Measurements from ENCODE around the gene SNRNP40.

SNRNP40 gene

DNA sequence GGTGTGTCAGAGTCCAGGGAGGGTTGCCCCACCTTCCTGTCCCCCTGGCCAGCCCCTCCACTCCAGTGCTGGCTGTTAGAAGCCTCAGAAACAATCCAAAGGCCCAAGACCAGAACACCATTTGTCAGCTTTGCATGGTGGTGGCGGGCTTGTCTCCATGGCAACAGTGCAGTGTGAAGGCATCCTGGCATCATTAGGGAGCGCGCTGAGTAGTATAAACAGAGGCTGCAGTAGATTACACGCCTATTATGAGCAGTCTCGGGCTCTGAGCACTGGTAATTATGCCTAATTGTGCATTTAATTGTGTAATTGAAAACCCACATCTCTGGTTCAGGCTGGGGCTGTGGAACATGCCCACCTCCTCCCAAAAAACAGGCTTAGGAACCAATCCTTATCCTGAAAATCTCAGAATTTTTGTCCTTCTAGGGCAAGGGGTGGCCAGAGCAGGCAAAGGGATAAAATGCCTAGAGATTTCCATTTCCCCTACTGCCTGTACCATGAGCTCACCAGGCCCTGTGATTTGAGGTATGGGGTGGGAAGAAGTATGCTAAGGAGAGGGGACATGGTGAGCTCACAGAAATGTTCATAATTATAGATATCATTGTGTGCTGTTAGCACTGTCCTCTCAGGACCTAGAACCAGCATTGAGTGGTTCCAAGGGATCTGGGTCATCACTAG, 68.6 kb downstream of the SNRNP40 start:
- ChIA-PET CTCF (no interaction called here), POLR2A (no interaction called here)
- Histone ChIP-seq H3K27me3 (replicated peaks in 2 of 5; ENCODE audit: control insufficient read depth in 4 of 5, insufficient read depth in 5 of 5, low read length in 4 of 5) (peaks cover 0 to 8% (median 0%) of the 10 kb centered on the region in 5 experiments), H3K4me1 (ENCODE audit: control extremely low read depth in 1 of 4, control insufficient read depth in 4 of 4, insufficient read depth in 4 of 4, low read length in 3 of 4) (no peaks in the 10 kb centered on the region), H3K9me3 (ENCODE audit: control extremely low read depth in 1 of 5, control insufficient read depth in 4 of 5, insufficient read depth in 2 of 5, low read depth in 1 of 5, low read length in 4 of 5) (no peaks in the 10 kb centered on the region), H3K4me3 (ENCODE audit: control insufficient read depth in 1 of 7, extremely low read depth in 1 of 7, insufficient read depth in 4 of 7, low read depth in 2 of 7, low read length in 6 of 7) (no peak overlapping the region), H3K27ac (ENCODE audit: insufficient read depth in 1 of 2, low read depth in 1 of 2, low read length in 2 of 2, poor library complexity in 1 of 2, severe bottlenecking in 2 of 2) (no peak overlapping the region), H3K36me3 (ENCODE audit: control insufficient read depth in 4 of 4, insufficient read depth in 4 of 4, low read length in 3 of 4) (no peaks in the 10 kb centered on the region)
- 98% methylated on average over 5 of the region's 5 CpGs for WGBS (ENCODE audit: insufficient coverage)
- no peak for DNase-seq

DNA sequence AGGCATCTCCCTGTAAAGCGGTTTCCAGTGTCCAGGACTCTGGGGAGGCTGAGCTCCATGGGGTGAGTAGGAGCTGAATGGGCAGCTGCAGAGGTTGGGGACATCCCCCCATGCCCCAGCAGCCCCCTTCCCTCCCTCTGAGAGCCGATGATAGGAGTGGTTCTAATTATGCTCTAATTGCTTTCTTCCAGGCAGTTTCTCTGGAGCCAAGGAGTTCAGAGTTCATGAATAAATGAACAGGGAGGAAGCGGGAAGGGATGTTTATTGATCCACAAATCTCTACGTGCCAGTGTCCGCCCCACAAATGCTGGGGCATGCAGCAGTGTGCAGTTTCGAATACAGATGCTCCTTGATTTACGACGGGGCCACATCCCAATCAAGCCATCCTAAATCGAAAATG, 72.5 kb downstream of the SNRNP40 start:
- H3K4me1 ChIP-seq (ENCODE audit: control extremely low read depth in 1 of 4, control insufficient read depth in 4 of 4, insufficient read depth in 4 of 4, low read length in 3 of 4) = no peaks in the 10 kb centered on the region
- no peak overlapping the region for H3K4me3 ChIP-seq (ENCODE audit: control insufficient read depth in 1 of 7, extremely low read depth in 1 of 7, insufficient read depth in 4 of 7, low read depth in 2 of 7, low read length in 6 of 7)
- H3K27me3 ChIP-seq (replicated peaks in 2 of 5; ENCODE audit: control insufficient read depth in 4 of 5, insufficient read depth in 5 of 5, low read length in 4 of 5) = peaks cover 0 to 8% (median 0%) of the 10 kb centered on the region in 5 experiments
- no peak for DNase-seq
- H3K9me3 ChIP-seq (ENCODE audit: control extremely low read depth in 1 of 5, control insufficient read depth in 4 of 5, insufficient read depth in 2 of 5, low read depth in 1 of 5, low read length in 4 of 5) = no peaks in the 10 kb centered on the region
- CTCF ChIA-PET = interaction anchor here (0.5 kb wide), 1 partner anchor 1246 kb away, joined by 3 read pairs; no protein-coding TSS in a partner anchor
- POLR2A ChIA-PET = interaction anchor here (0.6 kb wide), 1 partner anchor 136 kb away, joined by 3 read pairs; no protein-coding TSS in a partner anchor
- no peaks in the 10 kb centered on the region for H3K36me3 ChIP-seq (ENCODE audit: control insufficient read depth in 4 of 4, insufficient read depth in 4 of 4, low read length in 3 of 4)
- no peak overlapping the region for H3K27ac ChIP-seq (ENCODE audit: insufficient read depth in 1 of 2, low read depth in 1 of 2, low read length in 2 of 2, poor library complexity in 1 of 2, severe bottlenecking in 2 of 2)
- WGBS (ENCODE audit: insufficient coverage) = 94% methylated on average over 8 of the region's 9 CpGs

DNA sequence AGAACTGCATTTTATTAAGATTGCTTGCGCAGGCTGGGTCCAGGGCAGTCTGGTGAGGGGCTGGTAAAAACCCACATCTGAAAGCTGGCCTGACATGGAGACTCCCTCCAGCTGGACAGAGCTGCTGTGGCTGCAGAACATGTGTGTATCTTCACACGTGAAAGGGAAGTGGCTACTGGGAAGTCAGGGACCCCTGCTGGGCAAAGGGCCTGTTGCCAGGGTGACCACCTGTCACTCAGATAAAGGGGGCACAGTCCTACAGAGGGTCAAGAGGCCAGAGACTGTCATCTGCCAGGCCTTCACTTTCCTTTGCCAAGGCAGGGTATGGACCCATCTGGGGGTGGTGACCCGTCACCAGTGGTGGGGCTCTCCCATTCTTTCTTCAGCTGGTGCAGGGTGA, 74.4 kb downstream of the SNRNP40 start:
- Histone ChIP-seq H3K4me1 (ENCODE audit: control extremely low read depth in 1 of 4, control insufficient read depth in 4 of 4, insufficient read depth in 4 of 4, low read length in 3 of 4) (no peaks in the 10 kb centered on the region), H3K36me3 (ENCODE audit: control insufficient read depth in 4 of 4, insufficient read depth in 4 of 4, low read length in 3 of 4) (no peaks in the 10 kb centered on the region), H3K27me3 (replicated peaks in 2 of 5; ENCODE audit: control insufficient read depth in 4 of 5, insufficient read depth in 5 of 5, low read length in 4 of 5) (peaks cover 0 to 8% (median 0%) of the 10 kb centered on the region in 5 experiments), H3K9me3 (ENCODE audit: control extremely low read depth in 1 of 5, control insufficient read depth in 4 of 5, insufficient read depth in 2 of 5, low read depth in 1 of 5, low read length in 4 of 5) (no peaks in the 10 kb centered on the region), H3K4me3 (ENCODE audit: control insufficient read depth in 1 of 7, extremely low read depth in 1 of 7, insufficient read depth in 4 of 7, low read depth in 2 of 7, low read length in 6 of 7) (no peak overlapping the region), H3K27ac (ENCODE audit: insufficient read depth in 1 of 2, low read depth in 1 of 2, low read length in 2 of 2, poor library complexity in 1 of 2, severe bottlenecking in 2 of 2) (no peak overlapping the region)
- POLR2A ChIA-PET = no interaction called here
- CTCF ChIA-PET = interaction anchor here (0.7 kb wide), 1 partner anchor 10 kb away, joined by 3 read pairs; no protein-coding TSS in a partner anchor
- no peak for DNase-seq
- WGBS (ENCODE audit: insufficient coverage) = 65% methylated on average over 3 of the region's 3 CpGs

DNA sequence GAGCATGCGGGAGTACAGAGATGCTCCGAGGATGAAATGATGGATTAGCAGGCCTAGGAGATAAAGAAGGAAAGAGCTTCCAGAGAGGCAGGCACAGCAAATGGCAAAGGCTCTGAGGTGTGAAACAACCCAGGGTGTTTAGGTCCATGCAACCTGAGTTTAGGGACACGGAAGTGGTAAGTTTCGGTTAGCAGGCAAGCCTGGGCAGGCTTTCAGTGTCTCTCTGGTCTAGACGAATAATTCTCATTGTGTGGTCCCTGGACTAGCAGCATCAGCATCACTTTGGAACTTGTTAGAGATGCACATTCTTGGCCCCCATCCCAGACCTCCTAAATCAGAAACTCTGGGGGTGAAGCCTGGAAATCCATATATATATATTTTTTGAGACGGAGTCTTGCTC, 75.5 kb downstream of the SNRNP40 start:
- POLR2A ChIA-PET = no interaction called here
- no peak for DNase-seq
- Histone ChIP-seq H3K4me1 (ENCODE audit: control extremely low read depth in 1 of 4, control insufficient read depth in 4 of 4, insufficient read depth in 4 of 4, low read length in 3 of 4) (peaks cover 0 to 2% (median under 1%) of the 10 kb centered on the region in 4 experiments), H3K27me3 (replicated peaks in 2 of 5; ENCODE audit: control insufficient read depth in 4 of 5, insufficient read depth in 5 of 5, low read length in 4 of 5) (peaks cover 0 to 8% (median 0%) of the 10 kb centered on the region in 5 experiments), H3K9me3 (ENCODE audit: control extremely low read depth in 1 of 5, control insufficient read depth in 4 of 5, insufficient read depth in 2 of 5, low read depth in 1 of 5, low read length in 4 of 5) (no peaks in the 10 kb centered on the region), H3K4me3 (ENCODE audit: control insufficient read depth in 1 of 7, extremely low read depth in 1 of 7, insufficient read depth in 4 of 7, low read depth in 2 of 7, low read length in 6 of 7) (no peak overlapping the region), H3K36me3 (ENCODE audit: control insufficient read depth in 4 of 4, insufficient read depth in 4 of 4, low read length in 3 of 4) (no peaks in the 10 kb centered on the region), H3K27ac (ENCODE audit: insufficient read depth in 1 of 2, low read depth in 1 of 2, low read length in 2 of 2, poor library complexity in 1 of 2, severe bottlenecking in 2 of 2) (no peak overlapping the region)
- CTCF ChIA-PET = no interaction called here
- 96% methylated on average over 6 of the region's 6 CpGs for WGBS (ENCODE audit: insufficient coverage)

DNA sequence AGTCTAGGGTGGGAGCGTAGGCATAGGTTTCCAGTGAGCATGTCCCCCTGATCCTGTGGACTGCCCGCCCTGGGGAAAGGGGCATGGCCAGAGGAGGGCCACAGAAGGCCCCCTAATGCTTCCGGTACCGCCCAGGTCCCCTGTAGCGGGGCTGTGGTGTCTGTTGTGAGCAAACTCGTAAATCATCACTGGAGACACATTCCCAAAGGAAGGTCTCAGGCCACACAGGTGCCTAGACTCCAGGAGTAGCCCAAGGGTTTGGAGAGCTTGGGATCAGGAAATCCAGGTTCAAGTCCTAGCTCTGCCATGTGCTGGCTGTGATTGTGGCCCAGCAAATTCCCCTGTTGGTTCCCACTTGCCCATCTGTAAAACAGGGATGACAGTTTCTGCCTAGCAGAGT, 77.1 kb downstream of the SNRNP40 start:
- H3K27me3 ChIP-seq (replicated peaks in 2 of 5; ENCODE audit: control insufficient read depth in 4 of 5, insufficient read depth in 5 of 5, low read length in 4 of 5) = peaks cover 0 to 4% (median 0%) of the 10 kb centered on the region in 5 experiments
- no peak for DNase-seq
- CTCF ChIA-PET = no interaction called here
- H3K27ac ChIP-seq (ENCODE audit: insufficient read depth in 1 of 2, low read depth in 1 of 2, low read length in 2 of 2, poor library complexity in 1 of 2, severe bottlenecking in 2 of 2) = no peak overlapping the region
- H3K4me3 ChIP-seq (ENCODE audit: control insufficient read depth in 1 of 7, extremely low read depth in 1 of 7, insufficient read depth in 4 of 7, low read depth in 2 of 7, low read length in 6 of 7) = no peak overlapping the region
- H3K4me1 ChIP-seq (ENCODE audit: control extremely low read depth in 1 of 4, control insufficient read depth in 4 of 4, insufficient read depth in 4 of 4, low read length in 3 of 4) = peaks cover 0 to 5% (median 2%) of the 10 kb centered on the region in 4 experiments
- POLR2A ChIA-PET = no interaction called here
- 97% methylated on average over 6 of the region's 6 CpGs for WGBS (ENCODE audit: insufficient coverage)
- H3K36me3 ChIP-seq (ENCODE audit: control insufficient read depth in 4 of 4, insufficient read depth in 4 of 4, low read length in 3 of 4) = no peaks in the 10 kb centered on the region
- H3K9me3 ChIP-seq (ENCODE audit: control extremely low read depth in 1 of 5, control insufficient read depth in 4 of 5, insufficient read depth in 2 of 5, low read depth in 1 of 5, low read length in 4 of 5) = no peaks in the 10 kb centered on the region

DNA sequence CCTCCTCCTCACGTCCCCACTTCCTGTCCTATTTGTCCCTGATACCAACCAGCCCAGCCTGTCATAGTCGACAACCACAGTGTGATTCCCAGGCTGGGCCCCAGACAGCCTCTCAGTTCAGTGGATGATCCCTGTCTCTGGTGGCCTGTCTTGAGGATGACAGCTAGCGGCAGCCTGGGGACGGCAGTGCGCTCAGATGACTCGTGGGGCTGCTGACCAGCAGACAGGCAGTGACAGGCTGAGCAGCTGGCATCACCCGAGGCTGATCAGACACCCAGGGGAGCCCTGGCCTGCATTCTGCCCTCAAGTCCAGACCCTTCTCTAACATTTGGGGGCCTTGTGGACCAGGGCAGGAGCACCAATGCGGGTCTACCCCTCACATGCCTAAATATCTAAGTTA, 77.9 kb downstream of the SNRNP40 start:
- CTCF ChIA-PET = interaction anchor here (1.4 kb wide), 1 partner anchor 12 kb away, joined by 4 read pairs; no protein-coding TSS in a partner anchor
- WGBS (ENCODE audit: insufficient coverage) = 88% methylated on average over 7 of the region's 8 CpGs
- H3K36me3 ChIP-seq (ENCODE audit: control insufficient read depth in 4 of 4, insufficient read depth in 4 of 4, low read length in 3 of 4) = no peaks in the 10 kb centered on the region
- DNase-seq = no peak
- no peaks in the 10 kb centered on the region for H3K9me3 ChIP-seq (ENCODE audit: control extremely low read depth in 1 of 5, control insufficient read depth in 4 of 5, insufficient read depth in 2 of 5, low read depth in 1 of 5, low read length in 4 of 5)
- no peak overlapping the region for H3K4me3 ChIP-seq (ENCODE audit: control insufficient read depth in 1 of 7, extremely low read depth in 1 of 7, insufficient read depth in 4 of 7, low read depth in 2 of 7, low read length in 6 of 7)
- H3K4me1 ChIP-seq (ENCODE audit: control extremely low read depth in 1 of 4, control insufficient read depth in 4 of 4, insufficient read depth in 4 of 4, low read length in 3 of 4) = peaks cover 0 to 5% (median 2%) of the 10 kb centered on the region in 4 experiments
- peaks cover 0 to 3% (median 0%) of the 10 kb centered on the region in 5 experiments for H3K27me3 ChIP-seq (replicated peaks in 2 of 5; ENCODE audit: control insufficient read depth in 4 of 5, insufficient read depth in 5 of 5, low read length in 4 of 5)
- POLR2A ChIA-PET = no interaction called here
- H3K27ac ChIP-seq (ENCODE audit: insufficient read depth in 1 of 2, low read depth in 1 of 2, low read length in 2 of 2, poor library complexity in 1 of 2, severe bottlenecking in 2 of 2) = no peak overlapping the region

GRCh38 chr1:31216016-31216415, 80.6 kb downstream of the SNRNP40 start:
- Histone ChIP-seq H3K27ac (ENCODE audit: insufficient read depth in 1 of 2, low read depth in 1 of 2, low read length in 2 of 2, poor library complexity in 1 of 2, severe bottlenecking in 2 of 2) (no peak overlapping the region), H3K4me1 (ENCODE audit: control extremely low read depth in 1 of 4, control insufficient read depth in 4 of 4, insufficient read depth in 4 of 4, low read length in 3 of 4) (peaks cover 0 to 5% (median 2%) of the 10 kb centered on the region in 4 experiments), H3K4me3 (ENCODE audit: control insufficient read depth in 1 of 7, extremely low read depth in 1 of 7, insufficient read depth in 4 of 7, low read depth in 2 of 7, low read length in 6 of 7) (no peak overlapping the region), H3K27me3 (replicated peaks in 2 of 5; ENCODE audit: control insufficient read depth in 4 of 5, insufficient read depth in 5 of 5, low read length in 4 of 5) (no peaks in the 10 kb centered on the region), H3K9me3 (ENCODE audit: control extremely low read depth in 1 of 5, control insufficient read depth in 4 of 5, insufficient read depth in 2 of 5, low read depth in 1 of 5, low read length in 4 of 5) (peaks cover 0 to 3% (median 0%) of the 10 kb centered on the region in 5 experiments), H3K36me3 (ENCODE audit: control insufficient read depth in 4 of 4, insufficient read depth in 4 of 4, low read length in 3 of 4) (no peaks in the 10 kb centered on the region)
- ChIA-PET CTCF (interaction anchor here (1.1 kb wide), 1 partner anchor 302 kb away, joined by 3 read pairs; no protein-coding TSS in a partner anchor), POLR2A (interaction anchor here (0.5 kb wide), 1 partner anchor 295 kb away, joined by 3 read pairs; no protein-coding TSS in a partner anchor)
- DNase-seq = peak in 2 of 3 donors; percentile 39 to 48
- 19% methylated on average over 9 of the region's 10 CpGs for WGBS (ENCODE audit: insufficient coverage)

Measured in common myeloid progenitor, CD34-positive (primary cell).